HG03159 (cell line): ENCODE data around the gene DNAH17.

ENCODE experiments used
- ATAC-seq: cut with Tn5 transposase; IDR thresholded peaks from one replicate; pipeline ENCODE4 v1.9.1; 2021; ENCODE audit warnings: mild to moderate bottlenecking, moderate library complexity; ENCODE audit not compliant: unreplicated experiment

DNAH17 gene

GRCh38 chr17:78396441-78397337, 180.5 kb downstream of the DNAH17 start:
- ATAC-seq, result no peak

- ATAC-seq, result no peak
Measured at GRCh38 chr17:78395155-78395554, 182.0 kb downstream of the DNAH17 start.

- ATAC-seq, result no peak
Measured at GRCh38 chr17:78394209-78394608, 183.0 kb downstream of the DNAH17 start.

- ATAC-seq, result no peak
Measured at GRCh38 chr17:78393575-78393974, 183.6 kb downstream of the DNAH17 start.

GRCh38 chr17:78392295-78392694, 184.9 kb downstream of the DNAH17 start:
- ATAC-seq, result no peak

GRCh38 chr17:78391843-78392242, 185.4 kb downstream of the DNAH17 start:
- ATAC-seq, result no peak

GRCh38 chr17:78391051-78391431, 186.2 kb downstream of the DNAH17 start:
- ATAC-seq, result no peak

- no peak for ATAC-seq
Measured at GRCh38 chr17:78390241-78391050, 186.8 kb downstream of the DNAH17 start.

GRCh38 chr17:78387977-78388941, 188.9 kb downstream of the DNAH17 start:
- no peak for ATAC-seq

- no peak for ATAC-seq
Measured at GRCh38 chr17:78384479-78385175, 192.6 kb downstream of the DNAH17 start.

- no peak for ATAC-seq
Measured at GRCh38 chr17:78383725-78384471, 193.3 kb downstream of the DNAH17 start.

GRCh38 chr17:78381601-78382232, 195.5 kb downstream of the DNAH17 start:
- ATAC-seq, result no peak

- no peak for ATAC-seq
Measured at GRCh38 chr17:78380370-78380769, 196.8 kb downstream of the DNAH17 start.

GRCh38 chr17:78379131-78379491, 198.1 kb downstream of the DNAH17 start:
- ATAC-seq, result no peak

GRCh38 chr17:78378225-78379130, 198.7 kb downstream of the DNAH17 start, which contains the start of gene PGS1:
PGS1 (plus strand) TSS chr17:78378649; CDS start chr17:78378666, 17 bp downstream.
- no peak for ATAC-seq

- ATAC-seq, result no peak
Measured at GRCh38 chr17:78377858-78378224, 199.4 kb downstream of the DNAH17 start.

- no peak for ATAC-seq
Measured at GRCh38 chr17:78376161-78376560, 201.0 kb downstream of the DNAH17 start.
